C4-2B (cell line): Measurements from ENCODE around the gene IL7R.

Source experiments
- H3K27ac ChIP-seq: fragments of 450-650 bp; 2 replicates; pipeline ENCODE4 v1.5.1; 2017
- CTCF ChIP-seq: fragments of 450-650 bp; conservative IDR thresholded peaks from 2 replicates; pipeline ENCODE4 v1.5.1; 2017; ENCODE audit warnings: mild to moderate bottlenecking
- ZFX ChIP-seq: fragments of 450-650 bp; IDR thresholded peaks from 2 replicates; pipeline ENCODE4 v1.6.1; 2017

The IL7R gene

GRCh38 chr5:35861718-35862117 lies 5.0 kb downstream of the IL7R start:
- TF ChIP-seq ZFX, result no peak
- no peak for TF ChIP-seq CTCF
- H3K27ac ChIP-seq, result no peak overlapping the region

GRCh38 chr5:35862126-35862525 lies 5.4 kb downstream of the IL7R start:
- H3K27ac ChIP-seq, result no peak overlapping the region
- TF ChIP-seq CTCF, result no peak
- TF ChIP-seq ZFX, result no peak

DNA sequence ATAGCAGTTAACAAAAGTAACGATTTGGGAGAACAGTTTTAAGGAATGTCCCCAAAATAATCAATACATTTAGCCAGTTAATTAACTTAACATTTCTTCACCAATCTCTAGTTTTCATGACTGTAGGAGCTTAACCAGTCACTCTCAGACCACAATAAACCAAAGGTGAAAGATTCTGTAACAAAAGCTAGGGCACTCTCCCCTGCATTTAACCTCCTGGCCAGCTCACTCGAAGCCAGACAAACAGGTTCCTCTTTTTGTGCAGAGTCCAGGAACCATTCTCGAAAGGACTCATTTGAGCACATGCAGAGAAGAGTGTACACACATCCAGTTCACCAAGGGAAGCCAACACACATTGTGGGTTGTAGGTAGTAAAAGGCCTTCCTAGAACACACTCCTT lies 6.5 kb downstream of the IL7R start:
- TF ChIP-seq ZFX (no peak), CTCF (no peak)
- H3K27ac ChIP-seq, result no peak overlapping the region

DNA sequence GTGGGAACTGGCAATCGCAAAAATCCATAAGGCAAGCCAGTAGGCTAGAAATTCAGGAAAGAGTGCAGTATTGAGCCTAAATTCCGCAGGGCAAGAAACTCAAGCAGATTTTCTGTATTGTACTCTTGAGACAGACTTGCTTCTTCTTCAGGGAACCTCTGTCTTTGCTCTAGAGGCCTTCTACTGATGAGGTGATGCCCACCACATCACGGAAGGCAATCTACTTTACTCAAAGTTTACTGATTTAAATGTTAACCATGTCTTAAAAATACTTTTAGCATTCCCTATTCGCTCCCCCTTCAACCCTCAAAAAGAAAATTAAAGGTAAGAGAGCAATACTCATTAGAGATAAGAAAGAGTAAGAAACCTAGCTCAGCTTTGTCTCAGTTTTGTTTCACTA lies 11.3 kb downstream of the IL7R start:
- H3K27ac ChIP-seq, result no peak overlapping the region
- TF ChIP-seq CTCF, result no peak
- TF ChIP-seq ZFX, result no peak

DNA sequence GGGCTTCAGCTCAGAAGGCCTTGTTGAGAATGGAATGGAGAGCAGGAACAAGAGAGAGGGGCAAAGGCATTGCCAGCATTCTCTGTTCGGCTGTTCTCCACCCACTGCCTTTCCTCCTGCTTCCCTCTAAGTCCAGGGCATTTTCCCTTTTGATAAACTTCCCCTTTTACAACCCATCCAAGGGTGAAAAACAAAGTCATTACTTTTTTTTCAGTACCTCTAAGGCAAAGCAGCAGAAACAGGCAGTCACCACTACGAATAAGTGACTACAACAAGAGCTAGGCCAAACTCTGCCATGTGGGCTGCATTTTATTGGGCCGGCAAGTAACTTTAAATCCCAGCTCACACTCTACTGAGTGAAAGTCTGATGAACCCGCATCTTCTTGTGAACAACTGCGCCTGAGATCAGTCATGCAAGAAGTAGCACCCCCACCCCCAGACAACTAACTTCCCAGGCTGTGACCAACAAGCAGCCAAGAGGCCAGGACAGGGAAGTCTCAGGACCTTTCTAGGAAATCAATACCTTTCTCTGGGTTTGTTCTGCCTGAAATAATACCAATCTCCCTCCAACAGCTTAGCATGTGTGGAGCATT lies 13.1 kb downstream of the IL7R start:
- no peak for TF ChIP-seq ZFX
- no peak for TF ChIP-seq CTCF
- no peak overlapping the region for H3K27ac ChIP-seq

DNA sequence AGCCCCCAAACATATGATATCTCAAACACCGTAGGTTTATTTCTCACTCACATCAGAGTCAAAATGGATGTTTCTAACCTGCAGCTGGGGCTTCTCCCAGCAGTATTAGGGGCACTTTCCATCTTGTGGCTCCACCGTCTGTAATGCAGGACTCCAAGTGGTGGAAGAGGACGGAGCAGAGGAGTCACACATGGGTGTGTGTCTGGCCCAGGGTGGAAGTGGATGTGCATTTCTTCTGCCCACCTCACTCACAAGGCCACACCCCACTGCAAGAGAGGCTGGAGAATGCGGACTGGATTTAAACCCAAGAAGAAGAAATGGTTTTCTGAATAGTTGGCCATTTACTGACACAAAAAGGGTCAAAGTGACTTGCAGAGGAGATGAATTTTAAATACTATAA lies 13.9 kb downstream of the IL7R start:
- TF ChIP-seq ZFX (no peak), CTCF (no peak)
- H3K27ac ChIP-seq, result no peak overlapping the region

GRCh38 chr5:35876454-35876853 lies 19.8 kb downstream of the IL7R start:
- TF ChIP-seq ZFX (no peak), CTCF (no peak)
- no peak overlapping the region for H3K27ac ChIP-seq
